Measurements from ENCODE around the gene AEBP2.
"Not testable (repeated sequence)": the region's sequence is repeated elsewhere in the genome, so short reads cannot be mapped to it uniquely, and the experiment has no call there.

The AEBP2 gene

GRCh38 chr12:19507823-19508222 is 68.5 kb downstream of the AEBP2 start:
- no peak for DNase-seq (ENCODE audit: low read depth in 2 of 2)

GRCh38 chr12:19510461-19510860 is 71.2 kb downstream of the AEBP2 start:
- no peak for DNase-seq (ENCODE audit: low read depth in 2 of 2)

GRCh38 chr12:19515179-19515578 is 75.9 kb downstream of the AEBP2 start:
- DNase-seq (ENCODE audit: low read depth in 2 of 2), result no peak

- no peak for DNase-seq (ENCODE audit: low read depth in 2 of 2)
Measured at GRCh38 chr12:19517583-19517982, 78.3 kb downstream of the AEBP2 start.

- no peak for DNase-seq (ENCODE audit: low read depth in 2 of 2)
Measured at GRCh38 chr12:19518209-19518608, 78.9 kb downstream of the AEBP2 start.

GRCh38 chr12:19520646-19521415 is 81.5 kb downstream of the AEBP2 start:
- DNase-seq (ENCODE audit: low read depth in 2 of 2), result no peak

- no peak for DNase-seq (ENCODE audit: low read depth in 2 of 2)
Measured at GRCh38 chr12:19525274-19525673, 86.0 kb downstream of the AEBP2 start.

- no peak for DNase-seq (ENCODE audit: low read depth in 2 of 2)
Measured at GRCh38 chr12:19527866-19528265, 88.6 kb downstream of the AEBP2 start.

GRCh38 chr12:19528750-19529149 is 89.5 kb downstream of the AEBP2 start:
- no peak for DNase-seq (ENCODE audit: low read depth in 2 of 2)

GRCh38 chr12:19529951-19530636 is 90.8 kb downstream of the AEBP2 start:
- no peak for DNase-seq (ENCODE audit: low read depth in 2 of 2)

GRCh38 chr12:19530637-19531023 is 91.3 kb downstream of the AEBP2 start:
- DNase-seq (ENCODE audit: low read depth in 2 of 2), result no peak

GRCh38 chr12:19533567-19533966 is 94.3 kb downstream of the AEBP2 start:
- DNase-seq (ENCODE audit: low read depth in 2 of 2), result no peak

GRCh38 chr12:19539071-19539470 is 99.8 kb downstream of the AEBP2 start:
- no peak for DNase-seq (ENCODE audit: low read depth in 2 of 2)

GRCh38 chr12:19539836-19540235 is 100.5 kb downstream of the AEBP2 start:
- no peak for DNase-seq (ENCODE audit: low read depth in 2 of 2)

- DNase-seq (ENCODE audit: low read depth in 2 of 2), result no peak
Measured at GRCh38 chr12:19542606-19543005, 103.3 kb downstream of the AEBP2 start.

- DNase-seq (ENCODE audit: low read depth in 2 of 2), result no peak
Measured at GRCh38 chr12:19544353-19544752, 105.1 kb downstream of the AEBP2 start.

- DNase-seq (ENCODE audit: low read depth in 2 of 2), result no peak
Measured at GRCh38 chr12:19545301-19545700, 106.0 kb downstream of the AEBP2 start.

- DNase-seq (ENCODE audit: low read depth in 2 of 2), result no peak
Measured at GRCh38 chr12:19546027-19546426, 106.7 kb downstream of the AEBP2 start.

GRCh38 chr12:19546611-19547162 is 107.4 kb downstream of the AEBP2 start:
- no peak for DNase-seq (ENCODE audit: low read depth in 2 of 2)

- DNase-seq (ENCODE audit: low read depth in 2 of 2), result no peak
Measured at GRCh38 chr12:19547271-19547671, 108.0 kb downstream of the AEBP2 start.

- no peak for DNase-seq (ENCODE audit: low read depth in 2 of 2)
Measured at GRCh38 chr12:19548834-19549233, 109.5 kb downstream of the AEBP2 start.

- no peak for DNase-seq (ENCODE audit: low read depth in 2 of 2)
Measured at GRCh38 chr12:19550626-19551025, 111.3 kb downstream of the AEBP2 start.

GRCh38 chr12:19552441-19553097 is 113.3 kb downstream of the AEBP2 start:
- not testable (repeated sequence) for DNase-seq (ENCODE audit: low read depth in 2 of 2)
